ENCODE results near the gene KRTAP4-1. TPM values are rescaled to one million over a fixed set of nuclear protein-coding genes. Genes with fewer than 3 reads are reported as not detected.
"Not testable (repeated sequence)": the region's sequence is repeated elsewhere in the genome, so short reads cannot be mapped to it uniquely, and the experiment has no call there.

The KRTAP4-1 gene
- total and polyA plus RNA-seq, 5 donors = not detected

- ATAC-seq (no peak), DNase-seq (no peak)
- 71% methylated on average over 5 of the region's 5 CpGs for WGBS
- intact Hi-C loops (cut with DNase I) = no loop called here
- Histone ChIP-seq H3K27me3 (ENCODE audit: control insufficient read depth, insufficient read depth) (no peaks in the 10 kb centered on the region), H3K4me3 (ENCODE audit: low read length) (no peak overlapping the region), H3K9me3 (ENCODE audit: control insufficient read depth, low read length) (no peaks in the 10 kb centered on the region), H3K27ac (ENCODE audit: low read length) (no peak overlapping the region), H3K4me1 (ENCODE audit: control insufficient read depth, insufficient read depth, low read length) (no peaks in the 10 kb centered on the region)
These were observed 14.8 kb upstream of the KRTAP4-1 start for GRCh38 chr17:41199421-41200078.

DNA sequence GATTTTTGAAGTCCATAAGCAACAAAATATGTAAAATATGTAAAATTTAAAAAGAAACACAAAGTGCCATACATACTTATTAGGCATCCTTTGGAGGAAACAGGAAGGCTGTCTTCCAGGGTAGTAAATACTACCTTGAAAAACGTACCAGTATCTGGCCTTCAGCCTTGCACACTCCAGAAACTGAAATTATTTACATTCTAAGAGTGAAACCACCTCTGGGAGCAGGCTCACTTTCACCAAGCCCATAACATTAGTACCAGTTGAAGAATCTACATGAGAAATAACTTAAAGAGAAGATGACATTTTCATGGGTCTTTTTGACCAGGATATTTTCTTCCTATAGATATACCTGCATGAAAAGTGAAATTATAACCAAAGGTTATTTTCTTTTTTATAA is 11.4 kb upstream of the KRTAP4-1 start:
- ATAC-seq = no peak
- intact Hi-C loops (cut with DNase I) = no loop called here
- H3K27me3 ChIP-seq (ENCODE audit: control insufficient read depth, insufficient read depth) = no peaks in the 10 kb centered on the region
- 39% methylated on average over 1 of the region's 1 CpG for WGBS
- no peaks in the 10 kb centered on the region for H3K4me1 ChIP-seq (ENCODE audit: control insufficient read depth, insufficient read depth, low read length)
- no peak overlapping the region for H3K4me3 ChIP-seq (ENCODE audit: low read length)
- no peak overlapping the region for H3K27ac ChIP-seq (ENCODE audit: low read length)
- H3K9me3 ChIP-seq (ENCODE audit: control insufficient read depth, low read length) = no peaks in the 10 kb centered on the region
- DNase-seq = no peak

DNA sequence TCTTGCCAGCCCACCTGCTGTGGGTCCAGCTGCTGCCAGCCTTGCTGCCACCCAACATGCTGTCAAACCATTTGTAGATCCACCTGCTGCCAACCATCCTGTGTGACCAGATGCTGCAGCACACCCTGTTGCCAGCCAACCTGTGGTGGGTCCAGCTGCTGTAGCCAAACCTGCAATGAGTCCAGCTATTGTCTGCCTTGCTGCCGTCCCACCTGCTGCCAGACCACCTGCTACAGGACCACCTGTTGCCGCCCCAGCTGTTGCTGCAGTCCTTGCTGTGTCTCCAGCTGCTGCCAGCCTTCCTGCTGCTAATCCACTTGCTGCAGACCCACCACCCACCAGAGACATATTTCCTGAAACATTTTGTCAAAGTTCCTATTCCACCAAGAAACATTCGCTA is 5.6 kb upstream of the KRTAP4-1 start:
- Histone ChIP-seq H3K9me3 (ENCODE audit: control insufficient read depth, low read length) (no peaks in the 10 kb centered on the region), H3K4me3 (ENCODE audit: low read length) (no peak overlapping the region), H3K27me3 (ENCODE audit: control insufficient read depth, insufficient read depth) (peaks cover 2% of the 10 kb centered on the region), H3K4me1 (ENCODE audit: control insufficient read depth, insufficient read depth, low read length) (no peaks in the 10 kb centered on the region), H3K27ac (ENCODE audit: low read length) (no peak overlapping the region)
- ATAC-seq = no peak
- intact Hi-C loops (cut with DNase I) = no loop called here
- 86% methylated on average over 3 of the region's 3 CpGs for WGBS
- DNase-seq = no peak

DNA sequence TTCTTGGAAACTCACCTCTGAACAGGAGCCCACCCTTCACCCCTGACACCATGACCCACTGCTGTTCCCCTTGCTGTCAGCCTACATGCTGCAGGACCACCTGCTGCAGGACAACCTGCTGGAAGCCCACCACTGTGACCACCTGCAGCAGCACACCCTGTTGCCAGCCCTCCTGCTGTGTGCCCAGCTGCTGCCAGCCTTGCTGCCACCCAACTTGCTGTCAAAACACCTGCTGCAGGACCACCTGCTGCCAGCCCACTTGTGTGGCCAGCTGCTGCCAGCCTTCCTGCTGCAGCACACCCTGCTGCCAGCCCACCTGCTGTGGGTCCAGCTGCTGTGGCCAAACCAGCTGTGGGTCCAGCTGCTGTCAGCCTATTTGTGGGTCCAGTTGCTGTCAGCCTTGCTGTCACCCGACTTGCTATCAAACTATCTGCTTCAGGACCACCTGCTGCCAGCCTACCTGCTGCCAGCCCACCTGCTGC is 5.2 kb upstream of the KRTAP4-1 start, which contains the start of gene KRTAP9-1:
TSS of gene KRTAP9-1 (plus strand) at position 51 of the 482 bp plus-strand sequence. CDS start at position 51, 0 bp downstream.
- H3K4me1 ChIP-seq (ENCODE audit: control insufficient read depth, insufficient read depth, low read length); DNase-seq; intact Hi-C loops (cut with DNase I); H3K27ac ChIP-seq (ENCODE audit: low read length); H3K27me3 ChIP-seq (ENCODE audit: control insufficient read depth, insufficient read depth); ATAC-seq; H3K4me3 ChIP-seq (ENCODE audit: low read length); H3K9me3 ChIP-seq (ENCODE audit: control insufficient read depth, low read length): not testable (repeated sequence)
- WGBS = 79% methylated on average over 1 of the region's 1 CpG

DNA sequence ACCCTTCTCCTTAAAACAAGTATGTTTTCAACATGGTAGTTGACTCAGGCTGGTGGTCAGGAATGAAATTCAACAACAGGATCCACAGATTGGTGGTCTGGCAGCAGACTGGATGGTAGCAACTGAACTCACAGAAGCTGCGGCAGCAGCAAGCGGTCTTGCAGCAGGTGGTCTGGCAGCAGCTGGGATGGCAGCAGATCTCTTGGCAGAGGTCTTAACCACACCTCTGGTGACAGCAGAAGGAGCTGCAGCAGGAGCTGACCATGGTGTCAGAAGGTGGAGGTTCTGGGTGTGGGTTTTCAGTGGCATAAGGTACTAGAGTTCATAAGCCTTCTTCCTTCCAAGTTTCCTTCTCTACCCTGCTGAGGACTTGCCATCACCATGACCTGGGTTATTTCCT is 2.2 kb upstream of the KRTAP4-1 start:
- intact Hi-C loops (cut with DNase I) = no loop called here
- ATAC-seq (no peak), DNase-seq (no peak)
- Histone ChIP-seq H3K27ac (ENCODE audit: low read length) (no peak overlapping the region), H3K27me3 (ENCODE audit: control insufficient read depth, insufficient read depth) (peaks cover 2% of the 10 kb centered on the region), H3K4me3 (ENCODE audit: low read length) (no peak overlapping the region), H3K9me3 (ENCODE audit: control insufficient read depth, low read length) (no peaks in the 10 kb centered on the region), H3K4me1 (ENCODE audit: control insufficient read depth, insufficient read depth, low read length) (no peaks in the 10 kb centered on the region)
- WGBS = 82% methylated on average over 2 of the region's 2 CpGs

- 32% methylated on average over 1 of the region's 1 CpG for WGBS
- intact Hi-C loops (cut with DNase I) = no loop called here
- Histone ChIP-seq H3K27me3 (ENCODE audit: control insufficient read depth, insufficient read depth) (peaks cover 2% of the 10 kb centered on the region), H3K9me3 (ENCODE audit: control insufficient read depth, low read length) (no peaks in the 10 kb centered on the region), H3K4me1 (ENCODE audit: control insufficient read depth, insufficient read depth, low read length) (no peaks in the 10 kb centered on the region), H3K27ac (ENCODE audit: low read length) (no peak overlapping the region), H3K4me3 (ENCODE audit: low read length) (no peak overlapping the region)
- ATAC-seq (no peak), DNase-seq (no peak)
These were observed 290 bp upstream of the KRTAP4-1 start for GRCh38 chr17:41185001-41185400.

DNA sequence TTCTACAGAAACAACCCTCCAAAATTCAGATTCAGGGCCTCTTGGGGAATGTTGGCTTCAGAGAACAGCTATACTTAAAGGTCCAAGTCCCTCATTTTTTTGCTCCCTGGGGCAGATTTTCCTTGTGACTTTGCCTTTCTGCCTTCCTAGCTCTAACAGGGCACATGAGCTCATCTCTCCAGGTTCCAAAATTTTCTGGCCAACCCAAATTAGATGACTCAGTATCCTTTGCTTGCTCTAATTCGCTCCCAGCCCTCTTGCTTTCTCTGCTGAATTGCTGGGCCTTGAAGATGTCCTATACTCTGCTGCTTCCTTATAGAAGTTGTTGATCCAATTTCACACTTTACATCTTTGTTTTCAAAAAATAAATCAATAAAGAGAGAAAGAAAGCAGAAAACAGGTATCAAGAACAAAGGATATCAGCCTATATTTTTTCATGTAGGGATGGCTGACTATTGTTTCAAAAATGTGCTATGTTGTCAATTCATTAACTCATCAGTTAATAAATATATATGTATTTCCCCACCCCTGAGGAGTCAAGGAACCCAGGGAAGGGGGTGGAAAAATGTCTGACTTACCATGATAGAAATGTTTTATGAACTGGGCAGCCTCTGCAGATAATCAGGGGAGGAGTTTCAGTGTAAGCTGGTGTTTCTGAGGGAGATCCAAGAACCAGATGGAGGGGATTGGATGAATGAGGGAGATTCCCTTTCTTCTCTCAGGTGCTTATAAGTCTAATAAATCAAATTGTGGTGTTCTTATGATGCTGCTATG is 5.7 kb downstream of the KRTAP4-1 start:
- intact Hi-C loops (cut with DNase I) = no loop called here

GRCh38 chr17:41178341-41178740 is 6.4 kb downstream of the KRTAP4-1 start:
- ATAC-seq (no peak), DNase-seq (no peak)
- no peaks in the 10 kb centered on the region for H3K9me3 ChIP-seq (ENCODE audit: control insufficient read depth, low read length)
- H3K27me3 ChIP-seq (ENCODE audit: control insufficient read depth, insufficient read depth) = no peaks in the 10 kb centered on the region
- intact Hi-C loops (cut with DNase I) = no loop called here
- WGBS = 88% methylated on average over 3 of the region's 3 CpGs
- H3K27ac ChIP-seq (ENCODE audit: low read length) = no peak overlapping the region
- no peak overlapping the region for H3K4me3 ChIP-seq (ENCODE audit: low read length)
- no peaks in the 10 kb centered on the region for H3K4me1 ChIP-seq (ENCODE audit: control insufficient read depth, insufficient read depth, low read length)

More for the DNA sequence above, 5.7 kb downstream of the KRTAP4-1 start:
- Histone ChIP-seq H3K9me3 (ENCODE audit: control insufficient read depth, low read length) (no peaks in the 10 kb centered on the region), H3K4me3 (ENCODE audit: low read length) (no peak overlapping the region), H3K4me1 (ENCODE audit: control insufficient read depth, insufficient read depth, low read length) (no peaks in the 10 kb centered on the region), H3K27ac (ENCODE audit: low read length) (no peak overlapping the region), H3K27me3 (ENCODE audit: control insufficient read depth, insufficient read depth) (no peaks in the 10 kb centered on the region)
- DNase-seq = no peak
- ATAC-seq = no peak
- WGBS = 82% methylated on average over 1 of the region's 1 CpG

GRCh38 chr17:41177727-41178271 is 6.9 kb downstream of the KRTAP4-1 start, which contains the start of gene KRTAP4-2:
TSS of gene KRTAP4-2 (minus strand) at chr17:41178221. CDS start at chr17:41178164, 57 bp downstream.
- ATAC-seq = no peak
- WGBS = 81% methylated on average over 7 of the region's 7 CpGs
- intact Hi-C loops (cut with DNase I) = no loop called here

DNA sequence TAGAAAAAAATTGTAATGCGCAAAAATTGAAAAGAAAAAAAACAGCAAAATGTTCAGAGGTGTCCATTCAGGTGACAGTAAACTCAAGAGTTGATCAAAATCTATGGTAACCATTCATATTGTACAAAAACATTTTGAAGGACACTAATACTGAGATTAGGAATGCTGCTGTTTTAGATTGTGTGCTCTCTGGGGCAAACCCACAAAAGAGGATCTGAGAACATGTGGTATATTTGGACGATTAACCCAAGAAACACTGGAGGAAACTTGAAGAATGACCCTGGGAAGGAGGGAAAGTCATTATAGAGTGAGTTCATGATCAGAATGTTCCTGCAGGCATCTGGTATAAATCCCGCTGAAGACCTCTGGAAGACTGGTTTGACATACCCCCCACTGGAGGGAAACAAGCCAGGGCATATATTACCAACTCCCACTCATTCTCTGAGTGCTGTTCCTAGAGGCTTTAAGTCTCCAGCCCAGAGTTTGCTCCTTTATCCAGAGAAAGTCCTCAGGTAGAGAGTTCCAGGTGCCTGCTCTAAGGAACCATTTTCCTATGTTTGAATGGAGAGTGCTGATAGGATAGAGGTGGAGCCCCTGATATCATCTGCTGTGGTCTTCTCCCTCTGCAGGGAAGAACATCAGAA is 7.8 kb downstream of the KRTAP4-1 start:
- intact Hi-C loops (cut with DNase I) = no loop called here
- WGBS = 76% methylated on average over 3 of the region's 3 CpGs
- H3K9me3 ChIP-seq (ENCODE audit: control insufficient read depth, low read length) = no peaks in the 10 kb centered on the region
- no peak for DNase-seq
- H3K4me3 ChIP-seq (ENCODE audit: low read length) = no peak overlapping the region
- no peak for ATAC-seq
- H3K27ac ChIP-seq (ENCODE audit: low read length) = no peak overlapping the region
- H3K4me1 ChIP-seq (ENCODE audit: control insufficient read depth, insufficient read depth, low read length) = no peaks in the 10 kb centered on the region
- H3K27me3 ChIP-seq (ENCODE audit: control insufficient read depth, insufficient read depth) = no peaks in the 10 kb centered on the region

More at GRCh38 chr17:41177727-41178271, 6.9 kb downstream of the KRTAP4-1 start, which contains the start of gene KRTAP4-2:
- Histone ChIP-seq H3K27me3 (ENCODE audit: control insufficient read depth, insufficient read depth) (no peaks in the 10 kb centered on the region), H3K4me1 (ENCODE audit: control insufficient read depth, insufficient read depth, low read length) (no peaks in the 10 kb centered on the region), H3K4me3 (ENCODE audit: low read length) (no peak within 1 kb of the TSS), H3K27ac (ENCODE audit: low read length) (no peak within 1 kb of the TSS), H3K9me3 (ENCODE audit: control insufficient read depth, low read length) (no peaks in the 10 kb centered on the region)
- DNase-seq = peak in 1 of 3 donors; percentile 37

Measured in right cardiac atrium (tissue), 5 donors.